ENCODE results near the gene RNASE9.
"Not testable (repeated sequence)": the region's sequence is repeated elsewhere in the genome, so short reads cannot be mapped to it uniquely, and the experiment has no call there.

Gene RNASE9

DNA sequence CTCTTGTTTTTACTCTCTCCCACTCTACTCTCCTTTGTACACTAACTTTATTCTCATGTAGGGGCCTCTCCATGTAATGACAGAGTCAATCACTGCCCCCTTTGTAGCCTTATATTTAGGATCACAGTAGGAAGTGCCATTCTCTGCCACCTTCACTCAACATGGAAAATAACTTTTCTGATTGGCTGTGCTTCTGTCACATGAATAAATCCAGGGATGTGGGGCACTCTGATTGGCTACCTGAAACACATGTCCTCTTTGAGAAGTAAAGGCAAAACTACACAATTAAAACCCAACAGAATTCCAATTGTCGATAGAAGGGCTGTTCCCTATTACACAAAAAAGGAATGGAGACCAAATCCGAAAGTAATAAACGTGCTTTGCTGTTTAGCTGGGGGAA is at the start of gene RNASE9:
TSS of gene RNASE9 (minus strand) at position 87 of the 400 bp plus-strand sequence.
- H3K36me3 Mint-ChIP-seq (ENCODE audit: low read depth): no peaks in the 10 kb centered on the region
- peaks cover 5% of the 10 kb centered on the region for H3K27me3 Mint-ChIP-seq
- no peak within 1 kb of the TSS for H3K27ac Mint-ChIP-seq
- H3K4me1 Mint-ChIP-seq (ENCODE audit: low read depth): no peaks in the 10 kb centered on the region
- no peak within 1 kb of the TSS for H3K4me3 Mint-ChIP-seq
- no peaks in the 10 kb centered on the region for H3K9me3 Mint-ChIP-seq

DNA sequence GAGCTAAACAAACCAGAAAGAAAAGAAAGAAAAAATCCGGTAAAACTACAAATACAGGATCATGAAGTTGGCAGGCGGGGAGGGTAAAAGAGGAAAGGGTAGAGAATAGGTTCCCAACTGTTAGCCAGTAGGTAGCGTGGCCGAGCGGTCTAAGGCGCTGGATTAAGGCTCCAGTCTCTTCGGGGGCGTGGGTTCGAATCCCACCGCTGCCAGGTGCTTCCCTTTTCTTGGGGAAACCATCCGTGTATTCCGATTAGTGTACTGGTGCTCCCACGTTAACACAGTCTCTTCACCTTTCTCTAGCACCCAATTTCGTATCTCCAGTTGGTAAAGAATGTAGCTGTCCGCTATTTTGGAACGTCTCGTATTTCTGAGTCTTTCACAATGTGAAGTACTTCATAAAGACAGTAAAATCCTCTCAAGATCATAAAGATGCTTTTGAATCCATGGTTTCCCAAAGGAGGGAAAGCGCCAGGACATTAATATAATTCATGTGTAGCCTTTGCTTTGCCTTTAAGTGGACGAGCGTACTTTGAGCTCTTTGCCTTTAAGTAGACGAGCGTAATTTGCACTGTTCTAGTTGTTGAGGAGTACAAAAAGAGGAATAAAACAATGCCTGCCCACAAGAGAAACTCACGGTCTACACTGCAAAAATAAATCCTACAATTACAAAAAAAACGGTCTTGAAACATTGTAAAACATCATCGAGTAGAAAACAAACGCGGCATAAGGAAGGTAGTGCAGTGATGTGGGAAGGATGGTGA is 49.3 kb upstream of the RNASE9 start:
- Mint-ChIP-seq H3K4me1 (ENCODE audit: low read depth) (no peaks in the 10 kb centered on the region), H3K27me3 (no peaks in the 10 kb centered on the region), H3K27ac (no peak overlapping the region), H3K36me3 (ENCODE audit: low read depth) (no peaks in the 10 kb centered on the region), H3K4me3 (no peak overlapping the region), H3K9me3 (no peaks in the 10 kb centered on the region)

DNA sequence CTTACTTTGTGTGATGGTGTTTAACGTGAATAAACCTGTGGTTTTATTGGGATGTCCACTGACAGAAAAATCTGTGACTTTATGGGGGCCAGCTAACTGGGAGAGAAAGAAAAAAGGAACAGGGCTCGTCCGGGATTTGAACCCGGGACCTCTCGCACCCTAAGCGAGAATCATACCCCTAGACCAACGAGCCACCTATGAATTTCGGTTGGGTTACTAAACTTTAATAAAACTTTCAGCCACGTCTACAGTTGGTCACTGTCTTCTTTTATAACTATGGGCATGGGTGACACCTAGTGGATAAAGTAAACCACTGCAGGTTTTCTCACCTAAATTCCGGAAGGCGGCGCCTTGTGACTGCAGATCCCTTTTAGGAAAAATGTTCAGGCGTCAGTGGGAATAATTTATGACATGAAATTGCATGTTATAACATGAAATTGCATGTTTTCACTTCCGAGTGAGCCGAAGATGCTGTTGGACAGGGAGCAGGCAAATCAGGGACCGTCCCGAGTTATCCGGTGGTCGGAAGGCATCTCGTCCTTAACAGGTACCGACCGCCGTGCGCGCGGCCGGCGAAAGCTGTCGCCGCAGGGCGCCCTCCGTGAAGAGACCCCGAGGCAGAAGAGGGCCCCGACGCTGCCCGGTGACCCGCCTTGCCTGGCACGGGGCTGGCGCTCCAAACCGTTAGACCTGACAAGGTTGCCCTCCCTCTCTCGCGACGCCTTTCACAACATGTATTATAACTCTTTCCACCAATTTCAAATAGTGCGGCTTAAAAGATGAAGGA is 48.6 kb upstream of the RNASE9 start:
- H3K36me3 Mint-ChIP-seq (ENCODE audit: low read depth): no peaks in the 10 kb centered on the region
- no peaks in the 10 kb centered on the region for H3K27me3 Mint-ChIP-seq
- H3K4me3 Mint-ChIP-seq: no peak overlapping the region
- no peak overlapping the region for H3K27ac Mint-ChIP-seq
- H3K4me1 Mint-ChIP-seq (ENCODE audit: low read depth): no peaks in the 10 kb centered on the region
- no peaks in the 10 kb centered on the region for H3K9me3 Mint-ChIP-seq

DNA sequence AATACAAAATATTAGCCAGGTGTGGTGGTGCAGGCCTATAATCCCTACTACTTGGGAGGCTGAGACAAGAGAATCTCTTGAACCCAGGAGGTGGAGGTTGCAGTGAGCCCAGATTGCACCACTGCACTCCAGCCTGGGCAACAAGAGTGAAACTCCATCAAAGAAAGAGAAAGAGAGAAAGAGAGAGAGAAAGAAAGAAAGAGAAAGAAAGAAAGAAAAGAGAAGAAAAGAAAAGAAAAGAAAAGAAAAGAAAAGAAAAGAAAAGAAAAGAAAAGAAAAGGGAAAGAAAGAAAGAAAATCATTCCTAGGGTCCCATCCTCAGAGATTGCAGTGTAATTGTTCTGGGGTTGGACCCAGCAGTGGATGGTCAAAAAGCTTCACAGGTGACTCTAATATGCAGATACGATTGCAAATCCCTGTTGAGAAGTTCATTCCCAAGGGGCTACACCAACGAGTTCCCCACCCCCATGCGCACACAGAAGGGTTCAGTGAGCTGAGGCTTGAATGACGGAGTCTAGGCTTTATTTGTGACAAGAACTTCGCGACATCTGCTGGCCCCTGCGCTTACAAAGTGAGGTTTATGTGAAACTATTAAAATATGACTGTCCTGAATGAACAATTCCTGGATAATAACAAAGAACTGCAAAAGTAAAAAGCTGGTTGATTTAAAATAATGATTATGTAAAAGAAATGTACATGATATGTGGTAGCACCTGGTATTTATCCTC is 47.7 kb upstream of the RNASE9 start:
- Mint-ChIP-seq H3K4me1 (ENCODE audit: low read depth) (no peaks in the 10 kb centered on the region), H3K4me3 (no peak overlapping the region), H3K27ac (no peak overlapping the region), H3K27me3 (no peaks in the 10 kb centered on the region), H3K36me3 (ENCODE audit: low read depth) (no peaks in the 10 kb centered on the region), H3K9me3 (no peaks in the 10 kb centered on the region)

DNA sequence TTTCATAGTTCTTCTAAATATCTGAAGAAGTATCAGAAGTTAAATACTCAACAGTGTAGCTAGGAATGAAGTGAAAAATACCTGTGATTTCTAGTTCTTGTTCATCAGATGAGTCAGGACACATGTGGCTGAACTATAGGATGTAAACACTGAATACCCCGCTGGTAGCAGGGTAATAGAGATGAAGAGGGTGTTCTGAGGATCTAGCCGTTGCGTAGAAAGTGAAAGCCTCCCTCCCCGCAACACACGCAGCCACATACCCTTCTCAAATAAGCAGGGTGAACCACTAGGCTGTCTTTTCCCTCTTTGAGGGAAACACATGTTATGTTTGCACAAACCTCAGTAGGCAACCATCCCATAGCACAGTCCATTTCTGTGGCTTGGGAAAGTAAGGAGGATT is 46.8 kb upstream of the RNASE9 start:
- Mint-ChIP-seq H3K27ac (no peak overlapping the region), H3K27me3 (no peaks in the 10 kb centered on the region), H3K9me3 (no peaks in the 10 kb centered on the region), H3K4me3 (no peak overlapping the region), H3K4me1 (ENCODE audit: low read depth) (no peaks in the 10 kb centered on the region), H3K36me3 (ENCODE audit: low read depth) (no peaks in the 10 kb centered on the region)

DNA sequence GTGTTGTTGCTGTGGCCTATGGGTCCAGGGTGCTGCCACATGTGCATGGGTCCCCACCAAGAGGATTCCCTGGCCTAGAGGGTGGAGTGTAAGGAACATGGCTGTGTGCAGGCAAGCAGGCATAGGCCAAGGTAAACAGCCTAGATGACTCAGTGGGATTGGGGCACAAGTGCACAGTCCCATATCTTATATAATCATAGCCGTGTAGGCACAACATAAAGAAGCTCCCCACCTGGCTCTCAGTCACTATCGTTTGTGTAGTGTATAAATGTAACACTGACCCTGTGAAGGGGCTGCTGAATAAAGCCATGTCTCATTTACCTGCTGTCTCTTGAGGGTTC is 46.0 kb upstream of the RNASE9 start:
- Mint-ChIP-seq H3K27me3 (no peaks in the 10 kb centered on the region), H3K9me3 (no peaks in the 10 kb centered on the region), H3K27ac (no peak overlapping the region), H3K4me1 (ENCODE audit: low read depth) (no peaks in the 10 kb centered on the region), H3K4me3 (no peak overlapping the region), H3K36me3 (ENCODE audit: low read depth) (no peaks in the 10 kb centered on the region)

DNA sequence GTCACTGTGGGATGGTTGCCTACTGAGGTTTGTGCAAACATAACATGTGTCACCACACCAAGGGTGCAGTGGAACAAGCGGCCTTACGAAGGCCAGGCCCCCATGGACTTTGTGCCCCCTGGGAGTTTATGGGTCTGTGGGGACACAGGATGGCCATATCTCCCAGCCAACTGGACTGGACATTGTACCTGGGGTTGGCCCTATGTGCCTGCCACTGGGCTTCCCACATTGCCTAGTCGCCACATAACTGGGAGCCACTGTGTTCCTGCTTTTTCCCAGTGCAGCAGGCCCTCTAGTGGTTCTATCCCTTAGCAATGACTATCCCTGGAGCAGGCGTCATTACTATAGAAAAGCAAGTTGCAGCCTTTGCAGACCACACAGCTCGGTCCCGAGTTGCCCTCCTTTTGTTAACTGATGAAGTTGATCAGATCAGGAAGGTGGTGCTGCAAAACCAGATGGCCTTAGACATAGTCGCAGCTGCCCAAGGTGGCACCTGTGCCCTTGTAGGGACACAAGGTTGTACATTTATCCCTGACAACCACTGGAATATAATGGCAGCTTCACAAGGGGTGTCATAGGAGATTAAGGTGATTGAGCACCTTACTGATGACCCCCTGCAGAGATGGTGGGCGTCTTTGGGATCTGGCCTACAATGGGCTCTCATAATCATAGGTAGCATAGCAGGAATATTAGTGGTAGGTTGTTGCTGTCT is 45.5 kb upstream of the RNASE9 start:
- no peaks in the 10 kb centered on the region for H3K36me3 Mint-ChIP-seq (ENCODE audit: low read depth)
- no peak overlapping the region for H3K4me3 Mint-ChIP-seq
- no peaks in the 10 kb centered on the region for H3K27me3 Mint-ChIP-seq
- H3K27ac Mint-ChIP-seq: no peak overlapping the region
- H3K4me1 Mint-ChIP-seq (ENCODE audit: low read depth): no peaks in the 10 kb centered on the region
- H3K9me3 Mint-ChIP-seq: no peaks in the 10 kb centered on the region

DNA sequence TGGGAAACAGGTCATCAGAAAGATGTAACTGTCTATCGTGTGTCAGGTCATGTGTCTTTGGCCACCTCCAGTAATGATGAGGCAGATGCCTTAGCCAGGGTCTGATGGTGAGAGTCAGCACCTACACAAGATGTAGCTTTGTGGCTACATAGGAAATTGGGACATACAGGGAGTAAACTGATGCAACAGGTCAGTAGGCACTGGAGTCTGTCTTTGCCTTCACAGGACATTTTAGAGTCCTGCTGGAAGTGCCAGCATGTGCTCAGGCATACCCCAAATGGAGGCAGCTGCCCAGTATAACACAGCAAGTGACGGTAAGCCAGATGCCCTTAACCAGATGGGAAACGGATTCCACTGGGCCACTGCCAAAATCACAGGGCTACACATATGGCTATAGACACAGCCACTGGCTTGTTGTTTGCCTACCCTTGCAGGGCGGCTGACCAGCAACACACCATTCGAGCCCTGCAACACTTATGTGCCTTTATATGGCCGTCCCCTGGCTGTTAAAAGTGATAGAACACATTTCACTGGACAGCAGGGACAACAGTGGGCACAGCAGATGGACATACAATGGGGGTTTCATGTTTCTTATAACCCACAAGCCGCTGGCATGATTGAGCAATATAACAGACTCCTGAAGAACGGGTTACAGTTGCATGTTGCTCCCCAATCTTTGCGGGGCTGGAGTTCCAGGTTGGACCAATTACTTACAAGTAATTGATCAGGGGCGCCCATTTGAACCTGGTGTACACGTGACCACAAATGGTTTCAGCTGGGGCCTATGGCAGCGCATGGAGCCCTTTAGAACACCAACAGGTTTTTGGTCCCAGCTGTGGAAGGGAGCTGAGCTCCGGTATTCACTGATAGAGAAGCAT is 43.2 kb upstream of the RNASE9 start:
- no peaks in the 10 kb centered on the region for H3K27me3 Mint-ChIP-seq
- H3K36me3 Mint-ChIP-seq (ENCODE audit: low read depth): no peaks in the 10 kb centered on the region
- no peaks in the 10 kb centered on the region for H3K4me1 Mint-ChIP-seq (ENCODE audit: low read depth)
- no peaks in the 10 kb centered on the region for H3K9me3 Mint-ChIP-seq
- no peak overlapping the region for H3K27ac Mint-ChIP-seq
- H3K4me3 Mint-ChIP-seq: no peak overlapping the region

DNA sequence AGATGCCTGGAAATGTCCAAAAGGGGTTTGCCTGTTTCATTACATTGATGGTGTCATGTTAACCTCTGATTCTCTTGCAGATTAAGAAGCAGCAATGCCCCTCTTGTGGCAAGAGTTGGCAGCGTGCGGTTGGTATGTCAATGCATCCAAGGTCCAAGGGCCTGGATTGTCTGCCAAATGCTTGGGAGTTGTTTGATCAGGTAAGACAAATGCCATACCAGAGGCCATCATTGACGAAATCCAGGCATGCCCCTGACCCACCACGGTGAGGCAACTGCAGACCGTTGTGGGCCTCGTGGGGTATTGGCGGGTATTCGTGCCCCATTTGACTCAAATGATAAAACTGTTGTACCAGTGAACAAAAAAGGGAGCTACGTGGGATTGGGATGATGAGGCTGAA is 41.7 kb upstream of the RNASE9 start:
- H3K4me1 Mint-ChIP-seq (ENCODE audit: low read depth): no peaks in the 10 kb centered on the region
- no peaks in the 10 kb centered on the region for H3K9me3 Mint-ChIP-seq
- H3K27ac Mint-ChIP-seq: no peak overlapping the region
- no peak overlapping the region for H3K4me3 Mint-ChIP-seq
- H3K27me3 Mint-ChIP-seq: no peaks in the 10 kb centered on the region
- no peaks in the 10 kb centered on the region for H3K36me3 Mint-ChIP-seq (ENCODE audit: low read depth)

DNA sequence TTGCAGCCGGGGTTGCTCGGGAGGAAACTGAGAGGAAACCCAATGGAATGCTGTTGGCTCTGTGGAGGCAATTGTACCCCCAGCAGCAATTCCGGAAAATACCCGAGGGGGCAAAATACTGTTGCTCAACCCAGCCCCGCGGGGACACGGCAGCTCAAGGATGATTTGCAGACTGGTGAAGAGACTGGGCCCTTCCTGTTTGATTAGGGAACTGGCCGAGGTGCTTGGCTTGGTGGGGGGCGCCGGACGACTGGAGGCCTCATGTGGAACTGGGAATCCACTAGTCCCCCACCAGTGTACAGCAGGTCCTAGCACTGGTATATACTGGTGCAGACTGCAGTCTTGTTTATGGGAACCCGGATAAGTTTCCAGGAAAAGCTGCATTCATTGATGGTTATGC is 40.7 kb upstream of the RNASE9 start:
- no peaks in the 10 kb centered on the region for H3K27me3 Mint-ChIP-seq
- H3K4me1 Mint-ChIP-seq (ENCODE audit: low read depth): no peaks in the 10 kb centered on the region
- no peak overlapping the region for H3K4me3 Mint-ChIP-seq
- H3K9me3 Mint-ChIP-seq: no peaks in the 10 kb centered on the region
- no peak overlapping the region for H3K27ac Mint-ChIP-seq
- no peaks in the 10 kb centered on the region for H3K36me3 Mint-ChIP-seq (ENCODE audit: low read depth)

DNA sequence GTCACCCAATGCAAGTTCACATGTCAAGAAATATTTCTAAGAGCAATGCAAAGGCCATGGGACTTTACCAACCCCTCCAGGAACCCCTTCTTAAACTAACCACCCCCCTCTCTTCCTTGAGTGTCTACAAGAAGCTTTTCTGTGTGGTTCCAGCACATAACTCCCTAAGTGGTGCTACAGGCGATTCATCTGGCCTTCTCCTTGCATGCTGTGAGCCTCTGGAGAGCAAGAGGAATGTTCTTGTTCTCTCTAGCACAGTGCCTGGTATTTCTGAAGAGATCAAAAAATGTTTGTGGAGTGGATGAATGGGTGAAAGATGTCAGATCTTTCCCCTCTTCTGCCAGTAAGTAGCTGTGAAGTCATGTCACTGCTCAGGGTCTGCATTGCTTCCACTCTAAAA is 36.3 kb upstream of the RNASE9 start:
- Mint-ChIP-seq H3K4me1 (ENCODE audit: low read depth) (no peaks in the 10 kb centered on the region), H3K9me3 (no peaks in the 10 kb centered on the region), H3K36me3 (ENCODE audit: low read depth) (no peaks in the 10 kb centered on the region), H3K27ac (no peak overlapping the region), H3K4me3 (no peak overlapping the region), H3K27me3 (no peaks in the 10 kb centered on the region)

DNA sequence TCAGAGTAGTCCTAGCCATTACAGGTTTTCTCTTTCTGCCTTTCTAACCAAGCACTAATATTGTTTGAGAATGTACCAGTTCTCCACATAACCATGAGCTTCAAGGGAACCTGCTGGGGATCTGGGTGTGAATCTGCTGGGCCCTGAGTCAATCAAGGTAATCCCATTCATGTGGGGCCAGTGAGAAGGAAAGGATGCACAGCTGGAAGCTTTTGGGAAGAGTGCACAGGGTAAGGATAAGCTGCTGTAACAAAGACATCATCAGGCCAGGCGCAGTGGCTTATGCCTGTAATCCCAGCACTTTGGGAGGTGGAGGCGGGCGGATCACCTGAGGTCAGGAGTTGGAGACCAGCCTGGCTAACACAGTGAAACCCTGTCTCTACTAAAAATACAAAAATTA is 34.9 kb upstream of the RNASE9 start:
- H3K4me3 Mint-ChIP-seq; H3K4me1 Mint-ChIP-seq (ENCODE audit: low read depth); H3K27ac Mint-ChIP-seq; H3K27me3 Mint-ChIP-seq; H3K9me3 Mint-ChIP-seq; H3K36me3 Mint-ChIP-seq (ENCODE audit: low read depth): not testable (repeated sequence)

DNA sequence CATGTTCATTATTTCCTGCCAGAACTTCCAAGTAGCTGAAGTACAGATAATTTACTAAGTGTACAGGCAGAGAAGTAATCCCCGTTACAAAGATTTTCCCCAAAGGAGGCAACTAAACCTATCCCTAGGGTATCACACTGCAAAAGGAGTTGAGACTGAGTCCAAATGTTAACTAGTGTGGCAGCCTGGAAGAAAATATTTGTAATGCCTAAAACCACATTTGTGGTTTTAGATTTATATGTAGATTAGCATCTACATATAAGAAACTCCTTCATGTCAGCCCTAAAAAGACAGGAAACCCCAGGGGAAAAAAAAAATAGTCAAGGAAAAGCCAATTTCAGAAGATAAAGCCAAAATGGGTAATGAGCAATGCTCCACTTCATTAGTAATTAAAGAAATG is 31.7 kb upstream of the RNASE9 start:
- Mint-ChIP-seq H3K27me3 (no peaks in the 10 kb centered on the region), H3K9me3 (no peaks in the 10 kb centered on the region), H3K27ac (no peak overlapping the region), H3K36me3 (ENCODE audit: low read depth) (no peaks in the 10 kb centered on the region), H3K4me1 (ENCODE audit: low read depth) (no peaks in the 10 kb centered on the region), H3K4me3 (no peak overlapping the region)

DNA sequence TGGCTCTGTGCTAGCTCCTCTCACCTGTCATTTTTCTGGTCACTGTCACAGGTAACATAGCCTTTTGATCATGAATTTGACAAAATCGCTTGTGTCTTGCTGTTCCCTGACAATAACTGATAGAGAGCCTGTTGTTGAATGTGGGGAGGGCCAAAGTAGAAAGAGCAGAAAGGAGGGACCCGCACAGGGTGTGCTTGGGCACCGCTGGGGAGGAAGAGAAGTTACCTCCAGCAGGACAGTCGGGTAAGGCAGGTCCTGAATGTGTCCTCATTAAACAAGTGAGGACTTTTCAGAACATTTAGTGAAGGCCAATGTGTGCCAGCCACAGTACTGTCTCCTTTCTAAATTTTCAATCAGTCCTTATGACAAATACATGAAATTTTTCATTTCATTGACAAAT is 30.4 kb upstream of the RNASE9 start, which contains the start of gene RNASE12:
TSS of gene RNASE12 (minus strand) at position 142 of the 400 bp plus-strand sequence. CDS start 653 bp downstream, outside the sequence.
- H3K27ac Mint-ChIP-seq: no peak within 1 kb of the TSS
- H3K4me1 Mint-ChIP-seq (ENCODE audit: low read depth): no peaks in the 10 kb centered on the region
- peaks cover under 1% of the 10 kb centered on the region for H3K9me3 Mint-ChIP-seq

More for the DNA sequence above, 30.4 kb upstream of the RNASE9 start, which contains the start of gene RNASE12:
- Mint-ChIP-seq H3K4me3 (no peak within 1 kb of the TSS), H3K27me3 (no peaks in the 10 kb centered on the region), H3K36me3 (ENCODE audit: low read depth) (no peaks in the 10 kb centered on the region)

All from stimulated activated naive CD8-positive, alpha-beta T cell treated with anti-CD3 and anti-CD28 coated beads, Interleukin-15, Interleukin-2, amounts not matched to agents 100 ng/mL and 50 ng/mL, for 24 hours (primary cell).